ENCODE measurements around the gene ENO4. TPM values are rescaled to one million over a fixed set of nuclear protein-coding genes. Genes with fewer than 3 reads are reported as not detected.

Gene ENO4
- total RNA-seq, 4 donors from 2014 or later, result 0.17 to 1.1 (median 0.29) TPM; not detected in 1

DNA sequence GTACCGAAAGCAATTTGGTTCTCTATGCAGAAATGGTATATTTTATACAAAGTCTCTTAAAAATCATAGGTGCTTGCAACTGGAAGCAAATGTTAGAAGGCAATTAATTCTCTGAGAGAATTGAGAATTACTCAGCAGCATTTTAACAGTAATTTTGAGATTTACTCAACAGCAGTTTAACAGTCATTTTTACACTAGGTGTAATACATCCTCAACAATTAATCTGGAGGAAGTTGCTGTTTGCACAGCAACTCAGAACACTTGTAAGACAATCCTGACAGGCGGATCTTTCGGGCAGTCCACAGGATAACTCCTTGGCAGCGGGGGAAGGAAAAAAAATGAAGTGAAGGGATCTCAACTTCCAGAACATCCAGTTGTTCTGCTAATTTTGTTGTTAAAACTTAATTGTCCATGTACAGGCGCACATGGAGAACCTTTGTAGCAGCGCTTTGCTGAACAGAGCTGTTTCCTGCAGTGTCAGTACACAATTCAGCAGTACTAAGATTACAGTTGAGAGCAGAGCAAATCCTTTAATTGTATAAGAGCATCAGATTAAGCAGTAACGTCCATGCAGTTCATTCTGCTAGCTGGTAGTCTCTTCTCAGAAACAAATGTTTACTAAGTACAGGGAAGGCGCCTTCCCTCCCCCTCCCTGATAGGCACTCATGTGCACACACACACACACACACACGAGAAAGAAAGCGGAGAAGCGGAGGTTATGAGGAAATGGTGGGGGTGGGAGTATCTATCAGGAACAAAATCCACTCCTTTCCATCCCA, 43.8 kb downstream of the ENO4 start:
- WGBS, result 69% methylated on average over 11 of the region's 11 CpGs
- H3K4me3 ChIP-seq, result no peak overlapping the region
- no peaks in the 10 kb centered on the region for H3K9me3 ChIP-seq
- H3K36me3 ChIP-seq, result no peaks in the 10 kb centered on the region
- intact Hi-C loops (cut with DNase I), result no loop called here
- H3K4me1 ChIP-seq, result peaks cover 5 to 21% (median 8%) of the 10 kb centered on the region in 4 donors
- TF ChIP-seq POLR2AphosphoS5 (IDR thresholded peaks at IDR 0.05) (no peak), POLR2A (IDR thresholded peaks at IDR 0.05; ENCODE audit: low read depth) (no peak), EP300 (IDR thresholded peaks at IDR 0.05) (no peak)
- peak; percentile 29 for DNase-seq (ENCODE audit: extremely low spot score)
- no peaks in the 10 kb centered on the region for H3K27me3 ChIP-seq
- H3K27ac ChIP-seq (replicated peaks in 1 of 4), result no peak overlapping the region

GRCh38 chr10:116893686-116894037, 44.4 kb downstream of the ENO4 start:
- no peak overlapping the region for H3K27ac ChIP-seq (replicated peaks in 1 of 4)
- no peaks in the 10 kb centered on the region for H3K27me3 ChIP-seq
- no peaks in the 10 kb centered on the region for H3K9me3 ChIP-seq
- no peaks in the 10 kb centered on the region for H3K36me3 ChIP-seq
- DNase-seq (ENCODE audit: extremely low spot score), result no peak
- no peak for TF ChIP-seq EP300 (IDR thresholded peaks at IDR 0.05)
- no peak for TF ChIP-seq CTCF (IDR thresholded peaks at IDR 0.05)
- no peak for TF ChIP-seq POLR2A (IDR thresholded peaks at IDR 0.05; ENCODE audit: low read depth)
- no peak for TF ChIP-seq POLR2AphosphoS5 (IDR thresholded peaks at IDR 0.05)
- peaks cover under 1 to 17% (median 8%) of the 10 kb centered on the region in 4 donors for H3K4me1 ChIP-seq
- intact Hi-C loops (cut with DNase I), result no loop called here
- no peak overlapping the region for H3K4me3 ChIP-seq

GRCh38 chr10:116899626-116900025, 50.3 kb downstream of the ENO4 start:
- Histone ChIP-seq H3K36me3 (peaks cover 0 to 3% (median 0%) of the 10 kb centered on the region in 4 donors), H3K27ac (replicated peaks in 1 of 4) (no peak overlapping the region), H3K27me3 (no peaks in the 10 kb centered on the region), H3K4me3 (no peak overlapping the region), H3K4me1 (no peaks in the 10 kb centered on the region), H3K9me3 (no peaks in the 10 kb centered on the region)
- no peak for DNase-seq (ENCODE audit: extremely low spot score)
- intact Hi-C loops (cut with DNase I), result no loop called here
- 71% methylated on average over 4 of the region's 4 CpGs for WGBS
- TF ChIP-seq POLR2A (IDR thresholded peaks at IDR 0.05; ENCODE audit: low read depth), result no peak

DNA sequence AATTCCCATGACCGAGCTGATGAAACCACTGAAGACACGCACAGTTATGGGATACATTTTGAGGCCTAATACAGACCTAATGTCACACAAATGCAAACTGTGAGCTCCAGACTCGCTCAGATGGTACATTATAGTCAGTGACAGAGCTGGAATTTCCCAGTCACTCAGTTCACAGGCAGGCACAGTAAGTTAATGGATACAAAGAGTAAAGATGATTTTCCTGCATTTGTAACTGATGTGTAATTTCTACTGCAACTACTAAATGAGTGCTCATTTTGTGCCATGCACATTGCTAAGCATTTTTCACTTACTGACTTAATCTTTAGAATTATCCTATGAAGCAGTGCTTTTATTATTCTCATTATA, 56.5 kb downstream of the ENO4 start:
- 95% methylated on average over 3 of the region's 3 CpGs for WGBS
- Histone ChIP-seq H3K27me3 (no peaks in the 10 kb centered on the region), H3K4me3 (no peak overlapping the region), H3K9me3 (no peaks in the 10 kb centered on the region), H3K27ac (replicated peaks in 1 of 4) (no peak overlapping the region), H3K4me1 (no peaks in the 10 kb centered on the region), H3K36me3 (peaks cover 0 to 7% (median 0%) of the 10 kb centered on the region in 4 donors)
- intact Hi-C loops (cut with DNase I), result no loop called here
- DNase-seq (ENCODE audit: extremely low spot score), result no peak
- TF ChIP-seq POLR2A (IDR thresholded peaks at IDR 0.05; ENCODE audit: low read depth), result no peak
- TF ChIP-seq CTCF (IDR thresholded peaks at IDR 0.05), result no peak
- TF ChIP-seq POLR2AphosphoS5 (IDR thresholded peaks at IDR 0.05), result no peak
- TF ChIP-seq EP300 (IDR thresholded peaks at IDR 0.05), result no peak

DNA sequence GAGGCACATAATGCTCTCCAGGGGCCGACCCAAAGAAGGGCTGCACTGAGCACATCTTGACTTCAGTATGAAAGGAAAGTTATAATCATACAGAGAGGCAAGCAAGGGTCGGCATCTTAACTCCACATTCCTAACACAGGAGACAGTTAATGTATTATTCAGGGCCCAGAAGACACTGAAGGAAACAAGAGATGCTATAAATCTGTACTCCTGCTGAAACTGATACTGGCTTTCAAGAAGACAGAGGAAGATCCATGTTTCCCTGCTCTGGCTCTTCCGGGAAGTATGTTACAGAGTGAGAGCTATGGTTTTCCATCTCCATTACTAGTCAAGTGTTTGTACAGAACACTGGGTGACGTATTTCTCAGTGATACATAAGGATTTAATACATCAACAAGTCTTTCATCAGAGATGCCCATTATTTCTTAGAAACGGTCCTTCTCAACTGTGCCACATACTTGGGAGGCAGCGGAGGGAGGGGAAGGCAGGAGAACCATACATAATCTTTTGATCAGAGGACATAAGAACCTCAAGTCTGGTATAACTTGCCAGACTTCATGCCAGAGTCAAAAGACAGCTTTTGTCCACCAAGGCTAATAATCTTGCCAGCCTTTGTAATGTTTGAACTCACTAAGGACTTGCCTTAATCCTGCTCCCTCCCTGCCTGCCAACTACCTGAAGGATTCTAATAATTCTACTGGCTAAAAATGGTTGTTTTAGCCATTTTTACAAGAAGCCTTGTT, 58.1 kb downstream of the ENO4 start:
- intact Hi-C loops (cut with DNase I), result no loop called here
- Histone ChIP-seq H3K27me3 (no peaks in the 10 kb centered on the region), H3K27ac (replicated peaks in 1 of 4) (no peak overlapping the region), H3K36me3 (peaks cover 0 to 7% (median 0%) of the 10 kb centered on the region in 4 donors), H3K4me1 (no peaks in the 10 kb centered on the region), H3K9me3 (no peaks in the 10 kb centered on the region), H3K4me3 (no peak overlapping the region)
- WGBS, result 72% methylated on average over 6 of the region's 6 CpGs
- no peak for DNase-seq (ENCODE audit: extremely low spot score)
- no peak for TF ChIP-seq POLR2AphosphoS5 (IDR thresholded peaks at IDR 0.05)

- DNase-seq (ENCODE audit: extremely low spot score), result no peak
- no peak overlapping the region for H3K4me3 ChIP-seq
- TF ChIP-seq CTCF (IDR thresholded peaks at IDR 0.05) (no peak), POLR2AphosphoS5 (IDR thresholded peaks at IDR 0.05) (no peak), EP300 (IDR thresholded peaks at IDR 0.05) (no peak), POLR2A (IDR thresholded peaks at IDR 0.05; ENCODE audit: low read depth) (no peak)
- no peaks in the 10 kb centered on the region for H3K4me1 ChIP-seq
- intact Hi-C loops (cut with DNase I), result no loop called here
- 100% methylated on average over 1 of the region's 1 CpG for WGBS
- H3K27me3 ChIP-seq, result no peaks in the 10 kb centered on the region
- no peaks in the 10 kb centered on the region for H3K9me3 ChIP-seq
- no peak overlapping the region for H3K27ac ChIP-seq (replicated peaks in 1 of 4)
- peaks cover 0 to 7% (median 0%) of the 10 kb centered on the region in 4 donors for H3K36me3 ChIP-seq
Observed at GRCh38 chr10:116909307-116909706, 60.0 kb downstream of the ENO4 start.
